NB4 (cell line): ENCODE results near the gene TTC33.

Source experiments
- MAX ChIP-seq: IDR thresholded peaks from 2 replicates; pipeline ENCODE4 v1.6.1; 2011; ENCODE audit warnings: low read depth, low read length
- MYC ChIP-seq: IDR thresholded peaks from 2 replicates; pipeline ENCODE4 v1.6.1; 2011; ENCODE audit warnings: low read depth, low read length
- POLR2A ChIP-seq: IDR thresholded peaks from 2 replicates; pipeline ENCODE4 v1.6.1; 2011; ENCODE audit warnings: mild to moderate bottlenecking; ENCODE audit not compliant: insufficient read length; ENCODE audit errors: extremely low read depth
- TF ChIP-seq, protein P1 (sequence below): IDR thresholded peaks from one replicate; pipeline ENCODE4 v1.5.1; 2012; ENCODE audit warnings: low read depth, low read length

GRCh38 chr5:40507095-40507494 lies 248.7 kb downstream of the TTC33 start:
- TF ChIP-seq POLR2A (no peak), MAX (no peak), MYC (no peak)
- TF ChIP-seq, protein P1, sequence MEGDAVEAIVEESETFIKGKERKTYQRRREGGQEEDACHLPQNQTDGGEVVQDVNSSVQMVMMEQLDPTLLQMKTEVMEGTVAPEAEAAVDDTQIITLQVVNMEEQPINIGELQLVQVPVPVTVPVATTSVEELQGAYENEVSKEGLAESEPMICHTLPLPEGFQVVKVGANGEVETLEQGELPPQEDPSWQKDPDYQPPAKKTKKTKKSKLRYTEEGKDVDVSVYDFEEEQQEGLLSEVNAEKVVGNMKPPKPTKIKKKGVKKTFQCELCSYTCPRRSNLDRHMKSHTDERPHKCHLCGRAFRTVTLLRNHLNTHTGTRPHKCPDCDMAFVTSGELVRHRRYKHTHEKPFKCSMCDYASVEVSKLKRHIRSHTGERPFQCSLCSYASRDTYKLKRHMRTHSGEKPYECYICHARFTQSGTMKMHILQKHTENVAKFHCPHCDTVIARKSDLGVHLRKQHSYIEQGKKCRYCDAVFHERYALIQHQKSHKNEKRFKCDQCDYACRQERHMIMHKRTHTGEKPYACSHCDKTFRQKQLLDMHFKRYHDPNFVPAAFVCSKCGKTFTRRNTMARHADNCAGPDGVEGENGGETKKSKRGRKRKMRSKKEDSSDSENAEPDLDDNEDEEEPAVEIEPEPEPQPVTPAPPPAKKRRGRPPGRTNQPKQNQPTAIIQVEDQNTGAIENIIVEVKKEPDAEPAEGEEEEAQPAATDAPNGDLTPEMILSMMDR, result no peak
